Measurements from ENCODE around the gene NCEH1.

GRCh38 chr3:172709774-172710663 is 848 bp downstream of the NCEH1 start:
- TF ChIP-seq CTCF (IDR thresholded peaks at IDR 0.05), result no peak
- TF ChIP-seq POLR2A (IDR thresholded peaks at IDR 0.05), result peak in 1 of 2 donors; percentile 17

All from Peyer's patch (tissue), 4 donors.